Astrocyte of the cerebellum (primary cell): ENCODE measurements around the gene DIS3L2.

Experiments used
- DNase-seq: peaks from one replicate; pipeline ENCODE4 v3.0.0-alpha.2; 2011; ENCODE audit warnings: low read depth
- H3K4me3 ChIP-seq: 2 replicates; pipeline ENCODE4 v1.5.1; 2011; ENCODE audit warnings: mild to moderate bottlenecking, low read depth, low read length, moderate library complexity
- in situ Hi-C: cut with HindIII; loops from 2 replicates; pipeline ENCODE4 v1.10.0; 2017; ENCODE audit warnings: low sequenced_read_pairs
- TF ChIP-seq, protein P1 (sequence below): IDR thresholded peaks from 2 replicates; pipeline ENCODE4 v1.5.1; 2012; ENCODE audit warnings: low read length, low read depth, moderate library complexity, mild to moderate bottlenecking; ENCODE audit errors: missing control alignments

Gene DIS3L2

DNA sequence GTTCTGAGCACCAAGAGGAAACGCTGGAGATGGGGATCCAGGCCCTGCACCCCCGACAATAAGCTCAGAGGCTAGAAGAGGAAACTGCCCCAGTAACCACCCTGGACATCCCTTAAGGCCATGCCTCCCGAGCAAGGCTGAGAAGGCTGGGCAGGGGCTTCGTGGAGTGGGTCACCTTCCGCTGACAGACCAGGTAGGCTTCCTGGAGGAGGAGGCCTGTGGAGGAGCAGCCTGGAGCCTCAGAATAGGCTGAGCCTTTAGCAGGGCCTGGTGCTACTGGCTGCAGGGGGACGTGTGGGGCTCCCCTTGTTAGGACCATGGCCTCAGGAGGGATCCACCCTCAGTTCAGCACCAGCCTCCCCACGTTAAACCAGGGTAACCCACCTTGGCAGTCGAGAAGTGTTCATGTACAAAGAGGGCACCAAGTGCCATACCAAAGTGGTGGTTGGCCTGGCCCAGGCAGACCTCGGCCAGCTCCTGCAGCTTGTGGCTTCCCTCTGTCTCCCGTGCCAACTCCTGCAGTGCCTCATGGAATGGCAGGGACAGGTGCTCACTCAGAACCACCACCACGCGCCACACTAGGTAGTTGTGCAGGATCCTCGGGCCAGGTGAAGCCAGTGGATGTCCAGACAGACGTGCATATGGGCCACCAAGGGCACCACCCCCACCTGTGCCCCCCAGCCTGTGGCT is 388.6 kb downstream of the DIS3L2 start:
- H3K4me3 ChIP-seq, result no peak overlapping the region
- TF ChIP-seq, protein P1, sequence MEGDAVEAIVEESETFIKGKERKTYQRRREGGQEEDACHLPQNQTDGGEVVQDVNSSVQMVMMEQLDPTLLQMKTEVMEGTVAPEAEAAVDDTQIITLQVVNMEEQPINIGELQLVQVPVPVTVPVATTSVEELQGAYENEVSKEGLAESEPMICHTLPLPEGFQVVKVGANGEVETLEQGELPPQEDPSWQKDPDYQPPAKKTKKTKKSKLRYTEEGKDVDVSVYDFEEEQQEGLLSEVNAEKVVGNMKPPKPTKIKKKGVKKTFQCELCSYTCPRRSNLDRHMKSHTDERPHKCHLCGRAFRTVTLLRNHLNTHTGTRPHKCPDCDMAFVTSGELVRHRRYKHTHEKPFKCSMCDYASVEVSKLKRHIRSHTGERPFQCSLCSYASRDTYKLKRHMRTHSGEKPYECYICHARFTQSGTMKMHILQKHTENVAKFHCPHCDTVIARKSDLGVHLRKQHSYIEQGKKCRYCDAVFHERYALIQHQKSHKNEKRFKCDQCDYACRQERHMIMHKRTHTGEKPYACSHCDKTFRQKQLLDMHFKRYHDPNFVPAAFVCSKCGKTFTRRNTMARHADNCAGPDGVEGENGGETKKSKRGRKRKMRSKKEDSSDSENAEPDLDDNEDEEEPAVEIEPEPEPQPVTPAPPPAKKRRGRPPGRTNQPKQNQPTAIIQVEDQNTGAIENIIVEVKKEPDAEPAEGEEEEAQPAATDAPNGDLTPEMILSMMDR, result no peak
- in situ Hi-C loops, result no loop called here
- no peak for DNase-seq

DNA sequence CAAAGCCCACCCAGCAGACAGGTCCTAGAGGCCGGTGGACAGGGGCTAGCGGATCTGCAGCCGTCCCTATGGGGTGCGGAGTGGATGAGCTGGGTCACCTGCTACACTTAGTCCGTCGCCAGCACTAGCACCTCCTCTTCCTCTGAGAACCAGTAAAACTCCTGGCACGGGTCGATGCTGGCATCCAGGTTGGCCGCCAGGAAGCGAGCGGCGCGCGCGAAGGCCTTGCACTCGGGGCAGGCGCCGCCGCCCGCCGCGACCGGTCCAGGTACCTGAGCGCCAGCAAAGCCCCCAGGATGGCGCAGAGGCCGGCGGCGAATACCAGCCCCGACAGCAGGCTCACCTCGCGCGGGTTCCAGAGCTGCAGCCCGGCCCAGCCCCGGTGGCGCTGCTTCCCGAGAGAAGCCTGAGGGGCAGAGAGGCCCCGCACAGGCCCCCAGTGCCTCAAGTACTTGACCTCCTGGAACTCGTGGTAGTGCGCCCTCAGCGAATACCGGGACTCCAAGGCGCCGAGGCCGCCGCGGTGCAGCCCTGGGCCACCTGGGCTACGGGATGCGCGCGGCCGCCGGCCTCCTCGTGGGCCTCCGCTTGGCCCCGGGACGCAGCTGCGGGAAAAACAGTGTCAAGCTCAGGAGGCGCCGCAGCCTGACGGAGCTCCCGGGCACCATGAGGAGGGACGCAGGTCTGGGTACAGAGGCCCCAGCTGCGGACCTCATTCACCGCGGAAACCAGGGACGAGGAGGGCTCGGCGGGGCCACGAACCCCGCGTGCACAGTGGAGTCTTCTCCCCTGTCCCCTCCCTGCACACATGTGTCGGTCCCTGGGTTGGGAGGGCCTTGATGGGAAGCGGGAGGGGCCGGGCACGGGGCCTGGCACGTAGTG is 389.5 kb downstream of the DIS3L2 start:
- no peak overlapping the region for H3K4me3 ChIP-seq
- TF ChIP-seq, protein P1, result no peak
- in situ Hi-C loops, result no loop called here
- DNase-seq, result no peak

DNA sequence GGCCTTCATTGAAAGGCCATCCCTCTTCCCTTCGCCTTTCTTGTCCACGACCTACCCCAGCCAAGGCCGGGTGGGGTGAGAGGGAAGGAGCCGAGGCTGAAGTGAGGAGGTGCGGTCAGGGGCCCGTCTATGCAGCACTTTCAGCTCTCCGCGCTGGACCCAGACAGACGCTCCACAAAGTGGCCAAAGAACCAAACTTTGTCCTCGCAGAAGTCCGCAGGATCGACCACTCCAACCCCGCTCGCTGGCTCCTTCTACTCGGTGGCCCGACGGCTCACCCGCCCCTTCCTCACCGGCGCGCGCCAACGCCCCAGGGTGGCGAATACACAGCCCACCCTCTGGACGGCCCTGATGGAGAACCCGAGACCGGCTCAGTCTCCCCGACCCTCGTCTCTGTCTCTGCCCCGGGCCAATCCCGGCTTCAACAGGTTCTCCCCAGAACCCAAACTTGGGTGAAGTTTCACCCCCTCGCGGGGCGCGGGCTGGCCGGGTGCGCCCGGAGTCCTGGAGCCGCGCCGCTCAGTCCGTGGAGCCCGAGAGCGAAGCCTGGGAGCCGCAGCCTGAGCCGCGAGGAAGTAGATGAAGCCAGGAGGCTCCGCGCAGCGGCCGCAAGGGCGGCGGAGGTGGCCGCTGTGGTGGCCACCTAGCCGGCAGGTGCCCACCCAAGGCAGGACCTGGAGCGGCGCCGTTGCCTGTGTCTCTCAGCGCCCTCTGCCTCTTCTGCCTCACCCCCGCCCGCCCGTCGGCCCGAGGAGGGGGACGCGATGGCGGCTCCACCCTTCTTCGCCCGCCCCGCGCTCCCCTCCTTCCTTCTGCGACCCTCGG is 390.4 kb downstream of the DIS3L2 start:
- TF ChIP-seq, protein P1, result no peak
- H3K4me3 ChIP-seq, result no peak overlapping the region
- in situ Hi-C loops, result no loop called here
- no peak for DNase-seq

DNA sequence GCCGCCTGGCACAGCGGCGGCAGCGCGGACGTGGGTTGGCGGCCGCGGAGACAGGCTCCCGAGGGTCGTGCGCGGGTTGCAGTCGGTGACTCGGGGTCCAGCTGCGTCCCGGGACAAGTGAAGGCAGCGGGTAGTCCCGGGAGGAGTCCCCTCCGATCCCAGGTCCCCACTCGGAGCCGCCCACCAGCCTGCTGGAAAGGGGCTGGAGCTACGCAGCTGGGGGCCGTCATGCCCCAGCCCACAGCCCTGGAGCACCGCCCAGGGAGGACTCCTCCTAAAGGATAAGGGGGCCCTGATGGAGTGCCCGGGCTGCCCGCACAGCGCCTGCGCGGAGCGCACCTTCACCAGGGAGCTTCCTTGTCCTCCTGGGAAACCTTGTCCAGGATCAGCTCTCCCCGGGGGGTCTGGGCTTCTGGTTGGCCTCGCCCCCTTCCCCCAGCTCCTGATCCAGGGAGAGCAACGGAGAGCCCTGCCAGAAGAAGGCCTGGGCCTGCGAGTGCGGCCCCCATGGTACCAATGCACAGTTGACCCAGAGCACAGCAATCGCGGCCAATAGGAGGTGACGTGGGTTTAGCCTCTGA is 391.1 kb downstream of the DIS3L2 start:
- no peak for DNase-seq
- in situ Hi-C loops, result no loop called here
- TF ChIP-seq, protein P1, result no peak
- H3K4me3 ChIP-seq, result no peak overlapping the region

DNA sequence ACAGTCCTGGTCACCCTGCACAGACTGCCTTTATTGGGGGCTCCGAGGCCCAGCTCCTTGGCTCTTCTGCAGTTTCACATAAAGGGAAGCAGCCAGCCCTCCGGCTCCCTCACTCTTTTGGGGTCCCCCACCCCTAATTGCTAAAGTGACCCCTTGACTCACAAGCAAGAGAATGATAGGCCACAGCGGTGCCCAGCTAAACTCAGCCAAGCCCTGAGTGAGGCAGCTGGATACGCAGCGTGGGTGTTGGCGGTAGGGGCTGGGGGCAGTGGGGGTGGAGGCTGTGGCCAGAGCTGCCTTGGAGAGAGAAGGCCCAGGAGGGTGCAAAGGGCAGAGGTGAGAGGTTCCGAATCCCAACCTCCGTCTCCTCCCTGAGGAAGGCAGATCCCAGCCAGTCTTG is 391.6 kb downstream of the DIS3L2 start:
- DNase-seq, result no peak
- in situ Hi-C loops, result no loop called here
- TF ChIP-seq, protein P1, result no peak
- no peak overlapping the region for H3K4me3 ChIP-seq

DNA sequence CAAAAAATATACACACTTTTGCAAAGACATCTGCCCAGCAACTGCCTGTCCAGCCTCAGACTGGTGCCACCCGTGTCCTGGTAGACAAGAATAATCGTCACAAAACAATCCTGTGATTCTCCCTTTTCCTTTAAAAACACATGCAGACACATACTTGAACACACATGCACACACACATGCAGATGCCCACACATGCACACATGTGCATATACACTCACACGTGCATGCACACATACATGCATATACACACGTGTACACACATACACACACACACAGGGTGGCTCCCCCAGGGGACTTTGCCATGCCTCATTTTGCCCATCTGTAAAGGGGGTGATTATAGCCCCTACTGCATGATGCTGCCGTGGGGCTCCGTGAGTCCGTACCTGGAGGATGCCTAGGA is 392.1 kb downstream of the DIS3L2 start:
- TF ChIP-seq, protein P1, result no peak
- DNase-seq, result no peak
- no peak overlapping the region for H3K4me3 ChIP-seq
- in situ Hi-C loops, result no loop called here
